ENCODE data around the gene LARP1. TPM values are rescaled to one million over a fixed set of nuclear protein-coding genes. Genes with fewer than 3 reads are reported as not detected.

LARP1 gene
- total RNA-seq, 1 donor from 2014 or later = 249 TPM

DNA sequence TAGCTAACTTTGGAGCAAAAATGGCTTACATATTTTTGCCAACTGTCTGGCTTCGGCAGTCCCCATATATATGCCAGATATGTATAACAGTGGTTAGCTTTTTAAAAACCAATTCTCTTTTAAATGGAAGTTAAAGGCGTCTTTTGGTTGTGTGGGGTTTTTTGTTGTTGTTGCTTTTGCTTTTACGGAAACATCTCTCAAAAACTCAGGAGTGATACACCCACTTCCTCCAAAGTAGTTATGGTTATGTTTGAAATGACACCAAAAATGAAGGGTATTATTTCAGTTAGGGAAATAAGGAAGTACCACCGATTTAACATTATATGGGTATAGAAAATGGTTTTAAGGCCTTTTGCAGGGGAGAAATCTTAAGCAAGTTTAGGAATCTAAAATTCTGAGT is 105.6 kb downstream of the LARP1 start:
- Mint-ChIP-seq H3K27me3 (ENCODE audit: low read depth) (no peaks in the 10 kb centered on the region), H3K36me3 (peaks cover 24% of the 10 kb centered on the region), H3K9me3 (no peaks in the 10 kb centered on the region), H3K4me3 (peak overlapping the region; percentile 92), H3K27ac (peak overlapping the region; percentile 40), H3K4me1 (peaks cover 26% of the 10 kb centered on the region)
- no peak for TF ChIP-seq CTCF (IDR thresholded peaks at IDR 0.05; ENCODE audit: unreplicated experiment)
- DNase-seq (ENCODE audit: low spot score in 2 of 2, unreplicated experiment in 2 of 2) = no peak

DNA sequence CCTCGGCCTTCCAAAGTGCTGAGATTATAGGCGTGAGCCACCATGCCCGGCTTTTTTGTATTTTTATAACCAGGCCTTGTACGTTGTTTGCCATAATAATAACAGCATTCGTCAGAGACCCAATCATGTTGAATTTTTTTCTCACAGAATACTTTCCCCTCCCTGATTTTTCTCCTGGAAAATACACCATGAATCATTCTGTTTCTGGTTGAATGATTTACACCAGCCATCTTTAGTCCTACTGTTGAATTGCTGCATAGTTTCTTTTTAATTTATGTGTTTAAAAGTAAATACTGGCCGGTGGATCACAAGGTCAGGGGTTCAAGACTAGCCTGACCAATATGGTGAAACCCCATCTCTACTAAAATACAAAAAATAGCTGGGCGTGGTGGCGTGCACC is 106.8 kb downstream of the LARP1 start:
- peaks cover 21% of the 10 kb centered on the region for H3K4me1 Mint-ChIP-seq
- DNase-seq (ENCODE audit: low spot score in 2 of 2, unreplicated experiment in 2 of 2) = no peak
- peaks cover 31% of the 10 kb centered on the region for H3K36me3 Mint-ChIP-seq
- H3K9me3 Mint-ChIP-seq = no peaks in the 10 kb centered on the region
- TF ChIP-seq CTCF (IDR thresholded peaks at IDR 0.05; ENCODE audit: unreplicated experiment) = no peak
- H3K4me3 Mint-ChIP-seq = no peak overlapping the region
- H3K27ac Mint-ChIP-seq = no peak overlapping the region
- no peaks in the 10 kb centered on the region for H3K27me3 Mint-ChIP-seq (ENCODE audit: low read depth)

GRCh38 chr5:154862766-154863165 is 107.6 kb downstream of the LARP1 start:
- no peak overlapping the region for H3K27ac Mint-ChIP-seq
- no peak for DNase-seq (ENCODE audit: low spot score in 2 of 2, unreplicated experiment in 2 of 2)
- H3K9me3 Mint-ChIP-seq = no peaks in the 10 kb centered on the region
- H3K36me3 Mint-ChIP-seq = peaks cover 34% of the 10 kb centered on the region
- no peaks in the 10 kb centered on the region for H3K27me3 Mint-ChIP-seq (ENCODE audit: low read depth)
- no peak overlapping the region for H3K4me3 Mint-ChIP-seq
- no peak for TF ChIP-seq CTCF (IDR thresholded peaks at IDR 0.05; ENCODE audit: unreplicated experiment)
- peaks cover 19% of the 10 kb centered on the region for H3K4me1 Mint-ChIP-seq

- no peak for TF ChIP-seq CTCF (IDR thresholded peaks at IDR 0.05; ENCODE audit: unreplicated experiment)
- Mint-ChIP-seq H3K9me3 (no peaks in the 10 kb centered on the region), H3K4me3 (no peak overlapping the region), H3K36me3 (peaks cover 34% of the 10 kb centered on the region), H3K27me3 (ENCODE audit: low read depth) (no peaks in the 10 kb centered on the region), H3K27ac (no peak overlapping the region), H3K4me1 (peaks cover 19% of the 10 kb centered on the region)
- DNase-seq (ENCODE audit: low spot score in 2 of 2, unreplicated experiment in 2 of 2) = no peak
Observed at GRCh38 chr5:154863291-154864080, 108.3 kb downstream of the LARP1 start.

DNA sequence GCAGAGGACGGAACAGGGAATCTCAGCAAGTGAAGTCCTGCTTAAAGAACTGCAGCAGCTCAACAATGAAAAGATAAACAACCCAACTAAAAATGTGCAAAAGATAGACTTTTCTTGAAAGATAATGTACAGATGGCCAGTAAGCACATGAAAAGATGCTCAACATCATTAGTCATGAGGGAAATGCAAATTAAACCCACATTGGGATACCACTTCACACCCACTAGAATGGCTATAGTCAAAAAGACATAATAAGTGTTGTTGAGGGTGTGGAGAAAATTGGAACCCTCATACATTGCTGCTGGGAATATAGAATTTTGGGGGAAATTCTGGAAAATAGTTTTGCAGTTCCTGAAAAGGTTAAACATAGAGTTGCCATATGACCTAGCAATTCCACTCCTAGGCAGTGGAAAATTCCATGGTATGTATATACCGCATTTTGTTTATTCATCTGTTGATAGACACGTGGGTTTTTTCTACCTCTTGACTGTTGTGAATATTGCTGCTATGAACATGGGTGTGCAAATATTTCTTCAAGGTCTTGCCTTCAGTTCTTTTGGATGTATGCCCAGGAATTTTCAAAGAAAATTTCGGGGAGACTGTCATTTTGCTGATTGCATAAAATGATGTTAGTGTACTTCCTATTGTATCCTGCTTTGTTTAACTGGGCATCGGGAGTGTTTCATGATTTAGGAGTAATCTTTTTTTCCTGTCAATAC is 110.4 kb downstream of the LARP1 start:
- Mint-ChIP-seq H3K27me3 (ENCODE audit: low read depth) (no peaks in the 10 kb centered on the region), H3K4me3 (no peak overlapping the region), H3K36me3 (peaks cover 39% of the 10 kb centered on the region), H3K9me3 (no peaks in the 10 kb centered on the region), H3K4me1 (peaks cover 5% of the 10 kb centered on the region), H3K27ac (no peak overlapping the region)
- no peak for DNase-seq (ENCODE audit: low spot score in 2 of 2, unreplicated experiment in 2 of 2)
- no peak for TF ChIP-seq CTCF (IDR thresholded peaks at IDR 0.05; ENCODE audit: unreplicated experiment)

All from mesothelial cell of epicardium (in vitro differentiated cells).